KOPT-K1 (cell line): Measurements from ENCODE around the gene CDPF1.

ENCODE experiments used
- H3K27ac ChIP-seq: fragments of 200-600 bp; sonication (generic); 2 replicates; pipeline ENCODE4 v1.5.1; 2016; ENCODE audit warnings: antibody characterized with exemption, mild to moderate bottlenecking, low read depth, low read length; ENCODE audit not compliant: poor library complexity, severe bottlenecking
- H3K36me3 ChIP-seq: fragments of 200-600 bp; sonication (generic); 2 replicates; pipeline ENCODE4 v1.5.1; 2017; ENCODE audit warnings: antibody characterized with exemption, mild to moderate bottlenecking, low read length, moderate library complexity; ENCODE audit not compliant: insufficient read depth
- H3K9me3 ChIP-seq: fragments of 200-600 bp; sonication (generic); 2 replicates; pipeline ENCODE4 v1.5.1; 2017; ENCODE audit warnings: antibody characterized with exemption, low read length, mild to moderate bottlenecking; ENCODE audit not compliant: insufficient read depth, poor library complexity, severe bottlenecking

Gene CDPF1, protein sequence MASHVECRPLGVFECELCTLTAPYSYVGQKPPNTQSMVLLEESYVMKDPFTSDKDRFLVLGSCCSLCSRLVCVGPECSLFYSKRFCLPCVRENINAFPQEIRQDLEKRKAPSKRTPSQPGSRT

GRCh38 chr22:46250035-46250782 is at the start of gene CDPF1:
TSS of gene CDPF1 (minus strand) at chr22:46250293. CDS start at chr22:46248284, 2,009 bp downstream.
- Histone ChIP-seq H3K9me3 (no peaks in the 10 kb centered on the region), H3K36me3 (no peaks in the 10 kb centered on the region), H3K27ac (peak within 1 kb of the TSS; percentile 73)

- no peak overlapping the region for H3K27ac ChIP-seq
- no peaks in the 10 kb centered on the region for H3K9me3 ChIP-seq
- peaks cover 59% of the 10 kb centered on the region for H3K36me3 ChIP-seq
Observed at GRCh38 chr22:46299101-46299500, 49.0 kb upstream of the CDPF1 start.

DNA sequence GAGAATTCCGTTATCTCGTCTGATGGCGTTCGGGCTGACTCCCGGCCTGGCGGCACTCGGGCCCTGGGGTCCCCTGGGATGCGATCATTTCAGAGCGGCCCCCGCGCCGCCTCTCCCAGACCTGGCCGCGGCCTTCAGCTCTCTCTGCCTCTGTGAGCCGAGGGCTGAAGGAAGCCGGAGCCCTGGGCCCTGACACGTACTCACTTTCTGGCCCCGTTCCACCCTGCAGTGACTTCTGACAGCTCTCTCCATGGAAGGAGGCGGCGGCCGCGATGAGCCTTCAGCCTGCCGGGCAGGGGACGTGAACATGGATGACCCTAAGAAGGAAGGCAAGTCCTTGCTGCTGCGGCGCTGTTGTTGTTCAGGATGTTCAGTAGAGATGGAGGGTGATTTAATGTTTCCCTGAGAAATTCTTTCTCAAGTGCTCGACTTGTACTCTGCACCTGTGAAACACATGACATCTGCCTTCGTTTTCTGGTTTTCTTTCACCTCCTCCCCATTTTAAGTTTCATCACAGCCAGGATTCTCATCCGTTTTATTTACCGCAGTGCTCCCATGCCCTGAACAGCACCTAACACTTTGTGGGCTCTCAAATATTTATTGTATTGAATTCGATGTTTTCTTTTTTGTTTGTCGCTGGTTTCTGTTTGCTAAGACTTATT is 47.2 kb upstream of the CDPF1 start:
- no peaks in the 10 kb centered on the region for H3K9me3 ChIP-seq
- peak overlapping the region; percentile 91 for H3K27ac ChIP-seq

GRCh38 chr22:46296257-46297150 is 46.4 kb upstream of the CDPF1 start, which contains the start of gene GTSE1:
TSS of gene GTSE1 (plus strand) at chr22:46296870. CDS start at chr22:46297401, 531 bp downstream.
- Histone ChIP-seq H3K27ac (peak within 1 kb of the TSS; percentile 91), H3K9me3 (no peaks in the 10 kb centered on the region), H3K36me3 (peaks cover 37% of the 10 kb centered on the region)

More for the DNA sequence above, 47.2 kb upstream of the CDPF1 start:
- peaks cover 42% of the 10 kb centered on the region for H3K36me3 ChIP-seq

- Histone ChIP-seq H3K27ac (peak overlapping the region; percentile 91), H3K9me3 (no peaks in the 10 kb centered on the region), H3K36me3 (peaks cover 26% of the 10 kb centered on the region)
Observed at GRCh38 chr22:46295277-46295971, 45.3 kb upstream of the CDPF1 start.

- Histone ChIP-seq H3K27ac (no peak overlapping the region), H3K36me3 (peaks cover 19% of the 10 kb centered on the region), H3K9me3 (no peaks in the 10 kb centered on the region)
Observed at GRCh38 chr22:46294784-46295183, 44.7 kb upstream of the CDPF1 start.

GRCh38 chr22:46293577-46294260 is 43.6 kb upstream of the CDPF1 start:
- no peak overlapping the region for H3K27ac ChIP-seq
- peaks cover 9% of the 10 kb centered on the region for H3K36me3 ChIP-seq
- no peaks in the 10 kb centered on the region for H3K9me3 ChIP-seq

DNA sequence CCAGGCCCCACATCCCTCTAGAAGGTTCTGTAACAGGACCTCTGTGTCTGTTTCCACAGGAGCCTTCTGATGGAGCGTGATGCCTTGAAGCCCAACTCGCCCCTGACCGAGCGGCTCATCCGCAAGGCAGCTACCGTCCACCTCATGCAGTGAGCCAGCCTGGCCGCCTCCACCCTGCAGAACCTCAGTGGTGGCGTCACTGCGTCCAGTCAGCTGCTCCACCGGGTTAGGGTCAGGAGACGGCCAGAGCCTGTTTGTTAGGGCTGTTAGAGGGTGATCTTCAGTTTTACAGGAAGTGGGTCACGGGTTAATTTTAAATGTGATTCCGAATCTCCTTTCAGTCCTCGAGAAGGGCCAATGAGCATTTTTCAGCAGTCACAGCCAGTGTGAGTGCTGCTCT is 42.6 kb upstream of the CDPF1 start:
- H3K27ac ChIP-seq, result no peak overlapping the region
- H3K36me3 ChIP-seq, result no peaks in the 10 kb centered on the region
- no peaks in the 10 kb centered on the region for H3K9me3 ChIP-seq

DNA sequence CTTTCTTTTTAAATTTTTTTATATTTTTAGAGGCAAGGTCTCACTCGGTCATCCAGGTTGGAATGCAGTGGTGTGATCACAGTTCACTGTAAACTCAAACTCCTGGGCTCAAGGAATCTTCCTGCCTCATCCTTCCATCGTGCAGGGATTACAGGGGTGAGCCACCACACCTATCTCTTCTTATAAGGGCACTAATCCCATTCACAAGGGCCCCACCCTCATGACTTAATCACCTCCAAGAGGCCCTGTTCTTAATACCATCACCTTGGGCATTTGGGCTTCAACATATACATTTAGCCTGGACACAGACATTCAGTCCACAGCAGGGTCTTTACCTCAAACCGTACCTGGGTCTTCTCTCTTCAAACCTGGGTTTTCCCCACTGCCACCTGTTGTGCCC is 42.1 kb upstream of the CDPF1 start:
- Histone ChIP-seq H3K9me3 (no peaks in the 10 kb centered on the region), H3K36me3 (no peaks in the 10 kb centered on the region), H3K27ac (no peak overlapping the region)

DNA sequence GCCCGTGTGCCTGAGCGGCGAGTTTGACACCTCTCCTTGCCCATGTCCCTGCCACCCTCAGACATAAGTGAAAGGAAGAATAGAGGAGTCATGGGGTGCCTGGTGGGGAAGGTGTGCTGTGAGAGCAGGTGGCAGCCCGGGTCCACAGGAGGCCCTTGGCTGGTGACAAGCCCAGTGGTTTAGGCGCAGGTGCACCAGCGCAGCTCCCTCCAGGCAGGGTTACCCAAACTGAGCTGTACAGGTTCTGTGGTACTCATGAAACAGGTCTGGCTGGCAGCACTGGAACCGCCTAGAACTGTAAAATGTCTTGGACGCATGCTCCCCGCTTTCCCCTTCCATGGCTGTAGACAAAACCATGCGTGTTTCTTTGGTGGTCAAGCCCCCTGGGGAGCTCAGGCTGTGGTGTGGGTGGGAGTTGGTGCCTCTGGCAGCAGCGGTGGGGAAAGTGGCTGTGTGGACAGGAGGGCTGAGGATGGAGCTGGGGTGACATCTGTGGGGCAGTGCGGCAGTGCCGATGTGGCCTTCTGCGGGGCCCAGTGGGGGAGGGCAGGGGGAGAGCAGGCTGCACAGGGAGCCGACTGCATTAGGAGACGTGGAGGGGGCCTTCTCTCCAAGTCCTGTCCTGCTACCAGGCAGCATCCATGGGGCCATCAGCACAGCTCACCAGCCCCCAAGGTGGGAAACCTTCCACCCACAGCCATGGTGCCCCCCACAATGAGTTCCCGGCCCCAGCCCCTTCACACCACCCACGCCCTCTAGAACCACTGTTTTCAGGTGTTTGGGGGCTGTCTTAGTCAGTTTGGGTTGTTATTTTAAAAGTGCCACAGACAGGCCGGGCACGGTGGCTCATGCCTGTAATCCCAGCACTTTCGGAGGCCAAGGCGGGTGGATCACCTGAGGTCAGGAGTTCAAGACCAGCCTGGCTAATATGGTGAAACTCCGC is 41.0 kb upstream of the CDPF1 start:
- Histone ChIP-seq H3K27ac (no peak overlapping the region), H3K9me3 (no peaks in the 10 kb centered on the region), H3K36me3 (no peaks in the 10 kb centered on the region)

DNA sequence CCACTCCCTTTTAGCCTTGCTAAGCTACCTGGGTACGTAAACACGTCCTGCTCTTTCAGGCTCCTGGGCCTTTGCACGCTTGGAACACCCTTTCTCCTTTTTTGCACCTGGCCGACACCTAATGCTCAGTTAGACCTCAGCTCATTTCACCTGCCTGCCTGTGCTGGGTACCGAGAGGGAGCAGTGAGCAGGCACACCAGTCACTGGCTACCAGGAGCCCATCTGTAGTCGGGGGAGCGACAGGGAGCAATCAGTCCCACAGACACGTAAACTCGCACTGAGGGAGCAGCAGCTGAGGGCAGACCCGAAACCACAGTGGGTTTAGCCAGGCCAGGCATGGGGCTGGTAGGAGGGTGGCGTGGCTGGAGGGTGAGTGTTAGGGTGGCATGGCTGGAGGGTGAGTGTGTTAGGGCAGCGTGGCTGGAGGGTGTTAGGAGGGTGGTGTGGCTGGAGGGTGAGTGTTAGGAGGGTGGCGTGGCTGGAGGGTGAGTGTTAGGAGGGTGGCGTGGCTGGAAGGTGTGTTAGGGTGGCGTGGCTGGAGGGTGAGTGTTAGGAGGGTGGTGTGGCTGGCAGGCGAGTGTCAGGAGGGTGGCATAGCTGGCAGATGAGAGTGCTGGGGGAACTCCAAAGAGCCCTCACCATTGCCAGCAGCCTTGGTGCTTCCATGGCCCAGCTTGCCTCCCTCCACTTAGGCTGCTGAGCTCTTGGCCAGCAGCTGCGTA is 40.2 kb upstream of the CDPF1 start:
- H3K9me3 ChIP-seq, result no peaks in the 10 kb centered on the region
- H3K36me3 ChIP-seq, result no peaks in the 10 kb centered on the region
- no peak overlapping the region for H3K27ac ChIP-seq

DNA sequence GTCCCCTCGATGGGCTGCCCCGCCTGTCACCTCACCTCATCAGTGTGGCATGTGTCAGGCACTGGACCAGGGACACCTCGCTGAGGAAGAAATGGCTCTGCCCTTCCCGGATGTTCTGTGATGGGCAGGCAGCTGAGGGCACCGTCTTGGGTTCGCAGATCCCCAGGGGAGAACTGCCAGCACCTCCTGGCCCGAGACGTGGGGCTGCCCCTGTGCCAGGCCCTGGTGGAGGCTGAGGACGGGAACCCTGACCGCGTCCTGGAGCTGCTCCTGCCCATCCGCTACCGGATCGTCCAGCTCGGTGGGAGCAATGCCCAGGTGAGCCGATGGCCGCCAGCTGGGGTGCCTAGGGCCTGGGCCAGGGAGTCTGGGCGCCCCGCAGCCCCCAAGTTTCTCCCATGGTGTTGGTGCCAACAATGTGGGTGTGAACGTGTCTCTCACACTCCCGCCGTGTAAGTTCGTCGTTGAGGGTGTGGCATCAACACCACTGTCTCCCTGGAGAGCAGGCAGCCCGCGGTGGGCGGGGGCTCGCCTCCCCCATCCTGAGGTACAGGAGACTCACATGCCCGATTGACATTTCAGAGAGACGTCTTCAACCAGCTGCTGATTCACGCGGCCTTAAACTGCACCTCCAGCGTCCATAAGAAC is 39.3 kb upstream of the CDPF1 start:
- H3K36me3 ChIP-seq, result no peaks in the 10 kb centered on the region
- H3K27ac ChIP-seq, result no peak overlapping the region
- H3K9me3 ChIP-seq, result no peaks in the 10 kb centered on the region
